Measurements from ENCODE around the gene NEURL2.

The NEURL2 gene

DNA sequence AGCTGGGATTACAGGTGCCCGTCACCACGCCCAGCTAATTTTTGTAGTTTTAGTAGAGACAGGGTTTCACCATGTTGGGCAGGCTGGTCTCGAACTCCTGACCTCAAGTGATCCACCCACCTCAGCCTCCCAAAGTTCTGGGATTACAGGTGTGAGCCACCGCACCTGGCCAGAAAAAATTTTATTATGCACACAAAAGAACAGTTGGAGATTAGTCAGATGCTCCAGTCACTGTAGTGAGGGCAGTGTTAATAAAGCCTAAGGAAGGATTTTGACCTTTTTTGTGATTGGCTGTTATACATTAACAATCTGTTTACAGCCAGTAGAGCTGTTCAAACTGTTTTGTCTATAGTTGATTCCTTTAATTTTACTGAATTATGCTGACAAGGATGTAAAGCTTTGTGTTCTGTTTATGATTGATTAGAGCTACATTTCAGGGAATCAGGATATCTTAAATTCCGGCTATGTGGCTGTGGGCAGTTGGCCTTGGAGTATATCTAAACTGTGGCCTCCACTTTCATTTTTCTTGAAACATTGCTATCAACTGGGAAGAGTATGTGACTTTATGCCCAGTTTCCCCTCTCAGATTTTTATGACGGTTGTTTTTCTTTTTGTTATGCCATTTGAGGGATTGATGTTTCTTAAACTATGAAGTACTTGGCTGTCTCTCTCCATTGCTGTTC, 23.7 kb downstream of the NEURL2 start:
- no peak for DNase-seq

DNA sequence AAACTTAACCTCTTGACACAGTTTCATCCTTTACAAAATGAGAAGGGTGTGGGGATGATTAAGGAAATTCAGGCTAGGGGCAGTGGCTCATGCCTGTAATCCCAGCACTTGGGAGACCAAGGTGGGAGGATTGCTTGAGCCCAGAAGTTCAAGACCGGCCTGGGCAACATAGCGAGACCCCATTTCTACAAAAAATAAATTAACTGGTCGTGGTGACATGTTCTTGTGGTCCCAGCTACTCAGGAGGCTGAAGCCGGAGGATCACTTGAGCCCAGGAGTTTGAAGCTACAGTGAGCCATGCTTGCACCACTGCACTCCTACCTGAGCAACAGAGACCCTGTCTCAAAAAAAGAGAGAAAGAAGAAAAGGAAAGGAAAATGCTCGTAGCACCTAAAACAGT, 24.6 kb downstream of the NEURL2 start:
- DNase-seq = no peak

DNA sequence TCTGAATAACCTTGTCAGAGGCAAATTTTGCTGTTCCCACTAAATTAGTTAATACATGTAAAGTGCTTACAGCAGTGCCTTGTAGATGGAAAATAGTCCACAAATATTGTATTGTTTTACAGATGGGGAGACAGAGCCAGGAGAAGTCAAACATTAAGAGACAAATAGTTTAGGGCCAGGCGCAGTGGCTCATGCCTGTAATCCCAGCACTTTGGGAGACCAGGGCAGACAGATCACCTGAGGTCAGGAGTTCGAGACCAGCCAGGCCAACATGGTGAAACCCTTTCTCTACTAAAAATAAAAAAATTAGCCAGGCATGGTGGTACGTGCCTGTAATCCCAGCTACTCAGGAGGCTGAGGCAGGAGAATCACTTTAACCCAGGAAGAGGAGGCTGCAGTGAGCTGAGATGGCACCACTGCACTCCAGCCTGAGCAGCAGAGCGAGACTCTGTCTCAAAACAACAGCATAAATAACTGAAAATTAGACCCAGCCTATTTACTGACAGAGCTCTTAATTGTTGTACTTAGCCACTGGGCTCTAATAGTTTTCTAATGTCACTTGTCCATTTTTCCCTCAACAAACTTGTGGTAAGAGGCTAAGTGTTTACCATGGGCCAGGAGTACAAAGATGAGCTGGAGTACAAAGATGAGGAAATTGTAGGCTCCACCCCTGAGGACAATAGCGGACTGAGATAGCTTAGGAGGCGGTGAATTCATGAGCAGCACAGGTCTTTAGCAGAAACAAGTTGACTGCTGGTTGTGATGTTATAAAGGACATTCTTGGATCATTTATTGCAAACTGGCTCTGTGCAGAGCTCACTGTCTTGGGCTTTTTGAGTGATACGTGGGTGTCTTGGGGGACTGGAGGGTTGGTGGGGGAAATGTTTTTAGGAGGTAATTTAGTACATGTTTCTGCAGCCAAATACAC, 27.2 kb downstream of the NEURL2 start:
- DNase-seq = no peak

DNA sequence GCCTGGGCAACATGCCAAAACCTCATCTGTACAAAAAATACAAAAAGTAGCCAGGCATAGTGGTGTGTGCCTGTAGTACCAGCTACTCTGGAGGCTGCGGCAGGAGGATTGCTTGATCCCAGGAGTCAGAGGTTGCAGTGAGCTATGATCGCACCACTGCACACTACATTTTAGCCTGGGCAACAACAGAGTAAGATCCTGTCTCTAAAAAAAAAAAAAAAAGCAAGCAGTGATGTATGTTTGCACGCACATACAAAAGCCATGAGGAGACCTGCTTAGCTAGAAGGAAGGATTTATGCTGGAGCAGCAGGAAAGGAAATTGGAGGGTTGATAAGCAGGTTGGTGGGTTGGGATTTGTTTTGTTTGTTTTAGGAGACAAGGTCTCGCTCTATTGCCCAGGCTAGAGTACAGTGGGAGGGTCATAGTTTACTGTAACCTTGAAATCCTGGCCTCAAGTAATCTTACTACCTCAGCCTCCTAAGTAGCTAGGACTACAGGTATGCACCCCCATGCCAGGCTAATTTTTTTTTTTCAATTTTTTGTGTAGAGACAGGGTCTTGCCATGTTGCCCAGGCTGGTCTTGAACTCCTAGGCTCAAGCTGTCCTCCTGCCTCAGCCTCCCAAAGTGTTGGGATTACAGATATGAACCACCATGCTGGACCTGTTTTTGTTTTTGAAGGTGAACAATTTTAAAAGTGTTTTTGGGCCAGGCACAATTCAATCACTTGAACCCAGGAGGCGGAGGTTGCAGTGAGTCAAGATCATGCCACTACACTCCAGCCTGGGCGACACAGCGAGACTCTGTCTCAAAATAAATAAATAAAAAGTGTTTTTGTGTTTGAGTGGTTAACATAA, 29.6 kb downstream of the NEURL2 start:
- no peak for DNase-seq

DNA sequence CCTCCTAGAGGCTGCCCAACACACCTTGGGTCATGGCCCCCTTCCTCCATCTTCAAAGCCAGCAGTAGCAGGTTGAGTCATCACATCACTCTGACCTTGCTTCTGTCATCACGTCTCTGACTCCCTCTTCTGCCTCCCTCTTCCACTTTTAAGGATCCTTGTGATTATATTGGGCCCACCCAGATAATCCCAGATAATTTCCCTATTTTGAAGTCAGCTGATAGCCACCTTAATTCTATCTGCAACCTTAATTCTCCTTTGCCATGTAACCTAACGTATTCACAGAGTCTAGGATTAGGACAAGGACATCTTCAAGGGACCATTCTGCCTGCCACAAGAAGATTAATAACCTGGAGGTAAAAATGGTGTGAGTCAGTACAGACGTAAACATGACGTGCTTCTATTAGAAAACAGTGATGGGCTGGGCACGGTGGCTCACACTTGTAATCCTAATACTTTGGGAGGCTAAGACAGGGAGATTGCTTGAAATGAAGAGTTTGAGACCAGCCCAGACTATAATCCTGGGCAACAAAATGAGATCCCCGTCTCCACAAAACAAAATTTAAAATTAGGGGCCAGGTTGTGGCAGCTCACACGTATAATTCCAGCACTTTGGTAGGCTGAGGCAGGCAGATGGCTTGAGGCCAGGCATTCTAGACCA, 30.3 kb downstream of the NEURL2 start:
- no peak for DNase-seq

DNA sequence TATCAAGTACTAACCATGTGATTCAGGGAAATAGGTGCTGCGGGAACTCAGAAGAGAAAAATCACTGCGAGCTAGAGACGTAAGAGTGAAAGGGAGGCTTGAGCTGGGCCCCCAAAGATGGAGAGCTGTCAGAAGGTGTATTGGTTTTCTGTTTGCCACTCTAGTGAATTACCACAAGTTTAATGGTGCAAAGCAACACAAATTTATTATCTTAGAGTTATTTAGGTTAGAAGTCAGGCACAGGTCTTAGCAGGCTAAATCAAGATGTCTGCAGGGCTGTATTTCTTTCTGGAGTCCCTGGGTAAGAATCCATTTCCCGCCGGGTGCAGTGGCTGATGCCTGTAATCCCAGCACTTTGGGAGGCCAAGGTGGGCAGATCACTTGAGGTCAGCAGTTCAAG, 31.1 kb downstream of the NEURL2 start:
- DNase-seq = no peak

DNA sequence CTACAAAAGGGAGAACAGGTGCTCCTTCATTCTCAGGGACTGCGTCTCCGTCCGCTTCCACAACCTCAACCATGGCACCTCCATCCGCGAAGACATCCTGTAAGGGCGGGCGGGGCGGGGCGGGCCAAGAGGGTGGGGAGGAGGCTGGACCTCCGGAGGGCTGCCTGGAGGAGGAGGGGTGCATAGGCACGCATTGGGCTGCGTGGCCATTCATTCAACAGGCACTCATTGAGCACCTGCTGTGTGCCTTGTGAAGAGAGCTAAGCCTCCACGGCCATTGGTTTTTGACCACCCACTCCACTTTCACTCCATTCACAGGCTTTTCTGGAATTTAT, 33.2 kb downstream of the NEURL2 start:
- no peak for DNase-seq

DNA sequence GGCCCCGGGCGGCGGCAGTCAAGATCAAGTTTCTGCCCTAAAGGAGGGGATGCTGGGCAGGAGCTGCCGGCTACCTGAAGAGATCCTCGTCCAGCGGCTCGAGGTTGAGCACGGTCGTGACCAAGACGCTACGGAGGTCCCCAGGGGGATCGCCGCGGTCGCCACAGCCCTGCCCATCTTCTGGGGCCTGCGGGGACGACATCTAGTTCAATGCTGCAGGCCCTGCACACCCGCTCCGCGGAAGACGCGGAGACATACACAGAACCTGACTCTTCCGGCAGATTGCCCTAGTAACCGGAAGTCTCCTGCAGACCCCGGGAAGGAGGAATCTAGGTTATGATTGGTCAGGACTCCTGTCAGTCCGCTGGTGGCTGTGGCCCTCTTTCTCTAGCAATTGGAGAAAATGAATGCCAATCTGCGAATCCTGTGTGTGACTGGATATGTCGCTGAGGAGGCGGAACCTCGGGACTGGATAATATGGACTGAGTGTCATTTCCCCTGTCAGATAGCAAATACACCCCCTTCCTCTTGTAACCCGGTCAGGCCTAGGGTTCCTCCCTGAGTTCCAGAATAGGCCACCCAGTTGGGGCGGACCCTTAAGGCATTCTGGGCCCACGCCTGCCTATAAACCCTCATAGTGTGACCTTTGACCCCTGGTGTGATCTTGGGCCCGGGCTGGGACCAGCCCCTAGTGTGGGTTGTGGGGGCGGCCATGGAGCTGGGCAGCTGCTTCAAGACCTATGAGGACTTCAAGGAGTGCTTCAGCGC, 33.7 kb downstream of the NEURL2 start, which contains the start of the genes ACOT8 and ZSWIM3:
ACOT8 (minus strand) TSS at position 279 of the 768 bp plus-strand sequence; CDS start at position 202, 77 bp downstream.
ZSWIM3 (plus strand) TSS at position 501 of the 768 bp plus-strand sequence; CDS start at position 713, 212 bp downstream.
- DNase-seq = peak; percentile 99

DNA sequence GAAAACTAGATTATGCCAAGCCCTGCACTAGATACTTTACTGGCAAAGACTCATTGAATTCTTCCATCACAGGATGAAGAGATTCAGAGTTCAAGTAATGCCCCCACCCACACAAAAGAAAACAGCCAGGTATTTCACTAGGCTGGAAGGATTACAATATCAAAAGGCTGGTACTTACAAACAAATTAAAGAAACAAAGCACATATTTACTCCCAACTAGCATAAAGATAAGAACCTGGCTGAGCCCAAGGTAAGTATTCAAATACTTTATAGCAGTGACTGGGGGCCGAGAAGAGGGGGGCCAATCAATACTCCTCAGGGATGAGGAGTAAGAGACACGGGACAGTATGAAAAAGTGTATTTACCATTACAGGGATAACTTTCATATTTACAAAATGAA, 37.5 kb downstream of the NEURL2 start:
- no peak for DNase-seq

DNA sequence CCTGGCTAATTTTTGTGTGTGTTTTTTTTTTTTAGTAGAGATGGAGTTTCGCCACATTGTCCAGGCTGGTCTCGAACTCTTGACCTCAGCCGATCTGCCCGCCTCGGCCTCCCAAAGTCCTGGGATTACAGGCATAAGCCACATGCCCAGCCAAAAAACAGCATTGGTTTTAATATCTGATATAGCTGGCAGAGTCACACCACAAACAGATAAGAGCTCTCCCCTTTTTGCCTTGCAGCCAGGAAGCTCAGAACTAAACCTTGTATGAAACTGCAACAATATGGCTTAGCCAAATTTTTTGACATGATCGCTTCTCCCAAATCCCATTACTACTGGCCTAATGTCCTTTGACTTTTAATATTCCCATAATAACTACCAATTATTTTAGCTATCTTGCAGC, 38.7 kb downstream of the NEURL2 start:
- DNase-seq = no peak

DNA sequence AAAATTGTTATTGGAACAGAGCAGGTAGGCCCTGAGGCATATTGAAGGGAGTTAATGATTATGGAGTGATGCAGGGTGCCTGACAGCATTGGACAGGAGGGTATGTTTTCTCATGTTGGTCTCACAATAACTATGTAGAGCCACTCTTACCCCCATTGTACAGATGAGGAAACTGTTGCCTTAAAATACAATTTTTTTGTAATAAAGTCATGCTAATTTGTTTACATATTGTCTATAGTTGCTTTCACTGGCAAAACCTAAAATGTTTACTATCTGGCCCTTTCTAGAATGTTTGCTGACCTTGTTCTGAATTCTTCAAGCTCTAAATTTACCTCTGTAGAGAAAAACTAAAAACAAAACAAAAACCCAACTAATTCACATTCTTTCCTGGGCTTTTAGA, 39.5 kb downstream of the NEURL2 start:
- DNase-seq = no peak

DNA sequence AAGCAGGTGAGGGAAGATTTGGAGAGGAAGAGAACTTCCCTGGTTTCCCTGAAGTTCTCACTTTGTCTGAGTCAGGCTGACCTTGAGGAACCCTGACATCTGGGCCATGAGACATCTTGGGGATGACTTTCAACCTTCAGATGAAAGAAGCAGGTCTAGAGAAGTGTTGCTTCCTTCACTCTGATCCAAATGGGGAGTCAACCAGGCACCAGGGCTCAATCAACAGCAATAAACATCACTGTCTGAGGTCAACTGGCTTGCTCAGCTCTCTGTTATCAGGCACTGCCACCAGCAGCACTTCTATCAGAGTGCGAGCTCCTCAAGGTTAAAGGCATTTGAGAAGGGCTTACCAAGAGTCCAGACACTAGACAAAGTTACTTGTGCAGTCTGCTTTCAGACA, 40.1 kb downstream of the NEURL2 start:
- DNase-seq = no peak

DNA sequence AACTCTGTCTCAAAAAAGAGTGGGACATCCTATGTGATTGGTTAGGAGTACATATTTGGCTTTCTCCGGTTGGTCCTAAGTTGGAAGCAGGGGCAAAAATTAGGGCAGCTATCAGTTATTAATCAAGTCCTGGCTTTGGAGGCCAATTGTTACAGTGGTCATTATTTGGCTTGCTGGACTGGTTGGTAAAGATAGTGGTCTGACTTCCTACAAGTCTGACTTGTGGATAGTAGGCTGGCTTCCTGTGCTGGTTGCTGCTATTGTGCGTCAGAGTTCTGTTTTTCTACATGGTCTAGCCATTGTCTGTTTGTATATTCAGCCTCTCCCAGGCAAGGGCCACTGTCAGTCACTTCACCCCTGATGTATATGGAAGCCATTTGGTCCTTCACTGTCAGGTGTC, 40.8 kb downstream of the NEURL2 start:
- DNase-seq = no peak

DNA sequence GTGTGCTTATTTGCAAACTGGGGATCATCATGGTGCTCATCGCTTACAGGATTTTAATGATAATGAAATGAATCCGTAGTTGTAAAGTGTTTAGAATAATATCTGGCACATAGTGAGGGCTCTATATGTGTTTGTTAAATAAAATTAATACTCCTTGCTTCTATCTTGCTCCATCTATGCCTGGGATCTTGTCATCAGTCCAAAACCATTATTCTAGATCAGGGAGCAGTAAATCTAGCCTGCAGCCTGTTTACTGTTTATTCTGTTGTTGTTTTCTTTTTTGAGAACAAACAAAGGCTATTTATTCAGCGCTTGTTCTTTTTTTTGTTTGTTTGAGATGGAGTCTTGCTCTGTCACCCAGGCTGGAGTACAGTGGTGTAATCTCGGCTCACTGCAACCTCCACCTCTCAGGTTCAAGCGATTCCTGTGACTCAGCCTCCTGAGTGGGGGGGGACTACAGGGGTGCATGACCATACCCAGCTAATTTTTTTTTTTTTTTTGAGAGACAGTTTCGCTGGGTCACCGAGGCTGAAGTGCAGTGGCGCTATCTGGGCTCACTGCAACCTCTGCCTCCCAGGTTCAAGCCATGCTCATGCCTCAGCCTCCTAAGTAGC, 41.9 kb downstream of the NEURL2 start:
- DNase-seq = no peak

DNA sequence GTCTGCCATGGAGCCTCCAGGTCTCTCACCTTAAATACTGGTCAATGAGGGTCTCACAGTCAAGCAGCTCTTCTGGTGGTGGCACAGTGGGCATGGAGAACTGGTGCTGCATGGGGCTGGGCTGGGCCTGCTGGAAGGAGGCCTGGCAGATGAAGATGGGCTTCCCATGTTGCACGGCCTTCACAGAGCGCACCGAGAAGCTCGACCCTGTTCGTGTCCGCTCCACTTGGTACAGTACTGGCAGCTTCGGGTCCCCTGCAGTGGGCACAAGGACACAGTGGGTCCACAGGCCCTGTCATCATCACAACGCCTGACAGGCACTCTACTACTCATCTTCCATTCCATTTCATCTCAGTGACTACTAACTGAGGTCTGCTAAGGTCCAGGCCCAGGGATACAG, 42.6 kb downstream of the NEURL2 start:
- DNase-seq = no peak

DNA sequence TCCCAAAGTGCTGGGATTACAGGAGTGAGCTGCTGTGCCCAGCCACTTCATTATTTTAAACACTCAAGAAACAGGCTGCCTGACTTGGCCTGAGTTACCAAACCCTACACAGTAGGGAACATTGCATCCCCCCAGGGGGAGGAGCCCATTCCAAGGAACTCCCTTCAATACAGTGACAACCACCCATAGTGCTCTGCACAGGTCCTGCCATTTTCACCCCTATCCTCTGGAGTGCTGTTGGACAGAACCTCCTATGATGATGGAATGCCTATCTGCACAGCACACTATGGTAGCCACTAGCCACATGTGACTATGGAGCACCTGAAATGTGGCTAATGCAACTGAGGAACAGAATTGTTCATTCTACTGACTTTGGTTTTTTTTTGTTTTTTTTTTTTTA, 45.6 kb downstream of the NEURL2 start:
- DNase-seq = no peak

DNA sequence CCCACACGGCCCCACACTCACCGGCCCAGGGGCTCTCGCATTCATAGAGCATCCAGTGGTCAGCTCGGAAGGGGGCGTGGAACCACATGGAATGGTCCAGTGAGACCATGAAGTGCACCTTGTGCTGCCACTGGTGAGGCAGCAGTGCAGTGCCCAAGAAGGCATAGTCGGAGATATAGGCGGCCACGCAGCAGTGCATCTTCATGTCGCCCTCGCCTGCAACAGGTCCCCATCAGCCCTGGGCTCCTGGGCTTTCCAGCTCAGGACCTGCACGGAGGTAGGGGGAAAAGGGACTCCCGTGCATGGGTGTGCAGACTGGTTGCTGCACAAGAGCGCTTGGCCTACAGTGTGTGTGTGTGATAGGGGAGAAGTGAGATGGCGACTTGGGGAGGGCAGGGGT, 47.5 kb downstream of the NEURL2 start:
- DNase-seq = no peak

DNA sequence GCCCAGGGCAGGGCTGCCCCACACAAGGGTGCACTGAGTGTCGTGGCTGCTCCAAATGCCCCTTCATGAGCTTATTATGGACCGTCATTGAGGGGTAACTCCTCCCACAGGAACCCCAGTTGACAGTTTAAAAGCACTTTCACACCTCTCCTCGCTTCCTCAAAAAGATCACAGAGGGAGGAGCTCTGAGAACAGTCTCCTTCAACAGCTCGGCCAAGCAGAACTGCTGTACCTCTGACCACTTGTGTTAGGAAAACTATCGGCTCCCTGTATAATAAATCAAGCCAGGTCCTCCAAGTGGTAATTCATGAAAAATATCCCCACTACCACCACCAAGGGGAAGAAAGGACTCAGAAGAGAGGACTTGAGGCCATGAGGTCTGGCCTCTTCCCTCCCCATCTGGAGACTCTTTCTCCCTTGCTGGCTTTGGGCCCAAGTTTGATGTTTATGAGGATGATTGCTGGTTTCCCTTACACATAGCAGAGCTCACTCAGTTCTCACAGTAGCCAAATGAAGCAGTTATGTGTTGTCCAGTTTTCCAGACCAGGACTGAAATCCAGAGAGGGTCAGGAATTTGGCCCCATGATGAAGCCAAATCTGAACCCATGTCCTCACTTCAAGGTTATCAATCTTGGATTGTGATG, 48.7 kb downstream of the NEURL2 start:
- no peak for DNase-seq

DNA sequence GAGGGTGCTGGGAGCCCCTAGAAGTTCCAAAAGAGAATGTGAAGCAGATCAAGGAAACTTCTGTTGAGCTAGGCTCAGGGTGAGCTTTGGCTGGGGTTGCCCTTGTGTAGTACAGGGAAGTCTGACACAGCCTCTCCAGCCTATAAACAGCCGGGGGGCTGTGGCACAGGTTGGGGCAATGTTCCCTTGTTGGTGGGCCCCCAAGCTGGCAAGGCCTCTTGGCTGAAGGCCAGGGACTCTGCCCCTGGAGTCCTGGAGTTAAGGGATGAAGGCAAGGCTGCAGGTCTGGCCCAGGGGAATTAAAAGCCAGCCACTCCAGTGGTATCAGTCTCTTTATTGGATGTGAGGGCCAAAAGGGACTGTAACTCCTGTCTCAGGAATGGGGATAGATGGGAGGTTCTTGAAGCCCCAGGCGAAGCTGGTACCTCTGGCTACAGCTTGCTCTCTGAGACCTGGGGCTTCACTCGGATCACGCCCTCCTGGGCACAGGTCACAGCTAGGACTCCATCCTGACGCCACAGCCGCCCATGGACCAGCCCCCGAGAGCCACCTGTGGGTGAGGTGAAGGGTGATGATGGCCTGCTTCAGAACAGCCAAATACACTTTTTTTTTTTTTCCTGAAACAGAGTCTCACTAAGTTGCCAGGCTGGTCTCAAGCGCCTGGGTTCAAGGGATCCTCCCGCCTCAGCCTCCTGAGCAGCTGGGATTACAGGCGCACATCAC, 49.4 kb downstream of the NEURL2 start:
- DNase-seq = no peak

DNA sequence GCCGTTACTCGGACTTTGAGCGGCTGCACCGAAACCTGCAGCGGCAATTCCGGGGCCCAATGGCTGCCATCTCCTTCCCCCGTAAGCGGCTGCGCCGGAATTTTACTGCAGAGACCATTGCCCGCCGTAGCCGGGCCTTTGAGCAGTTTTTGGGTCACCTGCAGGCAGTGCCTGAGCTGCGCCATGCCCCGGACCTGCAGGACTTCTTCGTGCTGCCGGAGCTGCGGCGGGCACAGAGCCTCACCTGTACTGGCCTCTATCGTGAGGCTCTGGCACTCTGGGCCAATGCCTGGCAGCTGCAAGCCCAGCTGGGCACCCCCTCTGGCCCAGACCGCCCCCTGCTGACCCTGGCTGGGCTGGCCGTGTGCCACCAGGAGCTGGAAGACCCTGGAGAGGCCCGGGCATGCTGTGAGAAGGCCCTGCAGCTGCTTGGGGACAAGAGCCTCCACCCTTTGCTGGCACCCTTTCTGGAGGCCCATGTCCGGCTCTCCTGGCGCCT, 50.3 kb downstream of the NEURL2 start:
- DNase-seq = no peak
